Anterior cingulate cortex (tissue), 58 donors: ENCODE measurements around the gene TTR.

Source experiments
- DNase-seq, 58 donors: peaks; one replicate each; lab custom pipeline; 2025; lab: John Stamatoyannopoulos, UW

TTR gene

DNA sequence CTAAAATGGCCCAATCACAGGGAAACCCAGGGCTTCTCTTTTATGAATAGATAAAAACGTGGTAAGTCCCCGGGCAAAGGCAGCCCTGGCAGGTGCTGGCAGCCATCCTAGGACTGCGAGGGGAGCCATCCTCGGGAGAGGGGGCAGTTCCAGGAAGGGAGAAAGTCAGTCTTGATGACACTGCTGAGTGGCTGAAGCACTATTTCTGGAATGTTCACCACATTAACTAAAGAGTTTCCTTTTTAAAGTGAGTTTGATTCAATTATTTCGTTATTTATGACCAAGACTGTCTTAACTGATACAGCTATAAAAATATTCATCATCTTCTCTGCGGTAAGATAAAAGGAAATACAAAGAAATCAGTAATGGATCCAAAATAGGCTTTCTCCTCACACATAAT lies 20.4 kb downstream of the TTR start:
- no peak for DNase-seq

- no peak for DNase-seq
Measured at GRCh38 chr18:31614044-31614443, 22.4 kb downstream of the TTR start.

GRCh38 chr18:31616586-31616985 lies 24.9 kb downstream of the TTR start:
- no peak for DNase-seq

DNA sequence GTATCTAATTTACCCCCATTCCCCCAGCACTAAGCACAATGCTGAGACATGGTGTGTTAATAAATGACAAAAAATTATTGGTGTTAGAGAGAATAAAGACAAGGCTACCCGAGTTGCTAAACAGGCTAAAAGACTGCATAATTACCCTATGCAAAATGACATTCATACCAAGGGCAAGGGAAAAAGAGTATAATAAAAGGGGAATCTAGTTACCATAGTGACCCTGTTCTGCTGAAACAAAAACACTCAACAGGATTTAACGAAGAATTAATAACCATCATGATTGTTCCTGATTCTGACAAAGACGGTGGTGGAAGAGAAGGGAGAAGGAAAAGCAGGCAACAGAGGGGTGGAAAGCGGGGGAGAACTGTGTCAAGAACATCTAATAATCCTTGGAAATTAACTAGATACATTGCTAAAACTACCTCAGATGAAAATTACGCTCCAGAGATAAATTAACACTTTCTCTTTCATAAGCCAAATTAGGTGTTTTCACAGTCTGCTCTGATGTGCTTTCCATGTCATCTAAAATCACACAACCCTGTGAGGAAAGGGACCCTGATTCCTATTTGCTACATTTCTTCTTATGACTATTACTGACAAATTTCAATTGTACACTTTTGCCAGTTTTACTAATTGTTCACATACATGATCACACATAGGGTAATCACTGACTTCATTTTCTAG lies 25.5 kb downstream of the TTR start:
- DNase-seq, result no peak

DNA sequence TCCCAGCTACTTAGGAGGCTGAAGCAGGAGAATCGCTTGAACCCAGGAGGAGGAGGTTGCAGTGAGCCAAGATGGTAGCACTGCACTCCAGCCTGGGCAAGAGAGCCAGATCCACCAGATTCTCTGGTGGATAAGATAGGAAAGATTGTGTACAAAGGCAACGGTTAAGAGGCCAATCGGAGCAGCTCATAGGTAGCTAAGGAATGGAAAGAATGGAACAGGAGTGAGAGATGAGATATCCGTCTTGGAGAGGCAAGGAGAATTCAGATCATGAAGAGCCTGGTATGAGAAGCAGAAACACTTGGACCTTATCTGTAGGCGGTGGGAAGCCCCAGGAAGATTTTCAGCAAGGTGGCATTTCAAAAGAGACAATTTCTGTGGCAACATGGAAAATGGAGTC lies 27.1 kb downstream of the TTR start:
- DNase-seq, result no peak

- DNase-seq, result no peak
Measured at GRCh38 chr18:31619291-31619690, 27.6 kb downstream of the TTR start.

DNA sequence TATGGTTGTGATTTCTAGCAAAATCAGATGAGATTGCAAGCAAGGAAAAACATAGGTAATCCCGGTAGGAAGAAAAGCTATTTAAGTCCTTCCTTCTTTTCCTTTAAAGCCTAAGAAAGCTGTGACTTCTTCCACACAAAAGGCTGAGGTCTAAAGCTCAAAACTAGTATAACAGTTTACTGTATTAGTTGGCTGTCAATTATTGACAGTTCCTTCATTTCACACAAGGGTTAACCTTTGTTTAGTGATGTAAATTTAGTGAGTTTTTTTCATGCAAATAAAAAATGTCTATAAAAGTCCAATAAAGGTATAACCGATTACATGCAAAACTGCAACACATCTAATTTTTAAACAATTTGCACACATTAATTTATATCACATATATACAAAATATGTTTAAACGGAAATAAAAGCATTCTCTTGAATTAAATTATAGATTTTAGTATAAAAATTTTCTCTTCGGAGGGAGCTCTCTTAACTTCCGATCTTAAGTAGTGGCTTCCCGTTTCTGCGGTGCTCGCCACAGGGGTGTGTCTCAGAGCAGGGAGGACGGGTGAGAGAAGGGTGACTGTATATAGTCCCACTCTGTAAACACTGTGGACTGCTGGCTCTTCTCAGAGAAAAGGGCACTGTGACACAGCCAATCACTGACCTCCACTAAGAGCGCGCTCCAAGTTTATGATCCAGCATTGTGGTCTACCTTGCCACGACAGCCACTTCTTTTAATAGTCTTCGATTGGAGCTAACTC lies 33.4 kb downstream of the TTR start:
- DNase-seq, result no peak

DNA sequence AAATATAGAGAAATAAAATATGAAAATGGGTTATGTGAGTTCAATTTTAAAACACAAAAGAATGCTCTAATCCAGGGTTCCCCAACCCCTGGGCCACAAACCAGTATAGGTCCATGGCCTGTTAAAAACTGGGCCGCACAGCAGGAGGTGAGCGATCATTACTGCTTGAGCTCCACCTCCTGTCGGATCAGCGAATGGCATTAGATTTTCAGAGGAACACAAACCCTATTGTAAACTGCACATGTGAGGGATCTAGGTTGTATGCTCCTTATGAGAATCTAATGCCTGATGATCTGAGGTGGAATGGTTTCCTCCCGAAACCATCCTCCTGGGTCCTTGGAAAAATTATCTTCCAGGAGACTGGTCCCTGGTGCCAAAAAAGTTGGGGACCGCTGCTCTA lies 34.7 kb downstream of the TTR start:
- DNase-seq, result no peak

- no peak for DNase-seq
Measured at GRCh38 chr18:31630549-31630948, 38.9 kb downstream of the TTR start.

- DNase-seq, result no peak
Measured at GRCh38 chr18:31631526-31631925, 39.8 kb downstream of the TTR start.

GRCh38 chr18:31632356-31632755 lies 40.7 kb downstream of the TTR start:
- no peak for DNase-seq

GRCh38 chr18:31633392-31634330 lies 42.0 kb downstream of the TTR start:
- DNase-seq, result no peak

- no peak for DNase-seq
Measured at GRCh38 chr18:31634331-31634713, 42.6 kb downstream of the TTR start.

DNA sequence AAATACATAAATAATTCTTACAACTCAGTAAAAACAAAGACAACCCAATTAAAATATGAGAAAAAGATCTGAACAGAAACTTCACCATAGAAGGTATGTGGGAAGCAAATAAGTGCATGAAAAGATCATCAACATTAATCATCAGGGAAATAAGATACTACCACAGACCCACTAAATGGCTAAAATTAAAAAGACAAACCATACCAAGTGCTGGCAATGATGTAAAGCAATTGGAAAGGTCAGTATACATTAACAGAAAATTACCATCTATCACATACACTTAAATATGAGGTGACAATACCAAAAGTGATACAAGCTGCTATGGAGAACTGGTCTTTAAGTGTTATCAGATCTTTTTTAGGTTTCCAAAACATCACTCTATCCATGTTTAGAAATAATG lies 44.7 kb downstream of the TTR start:
- DNase-seq, result no peak

- DNase-seq, result no peak
Measured at GRCh38 chr18:31637445-31637844, 45.8 kb downstream of the TTR start.

DNA sequence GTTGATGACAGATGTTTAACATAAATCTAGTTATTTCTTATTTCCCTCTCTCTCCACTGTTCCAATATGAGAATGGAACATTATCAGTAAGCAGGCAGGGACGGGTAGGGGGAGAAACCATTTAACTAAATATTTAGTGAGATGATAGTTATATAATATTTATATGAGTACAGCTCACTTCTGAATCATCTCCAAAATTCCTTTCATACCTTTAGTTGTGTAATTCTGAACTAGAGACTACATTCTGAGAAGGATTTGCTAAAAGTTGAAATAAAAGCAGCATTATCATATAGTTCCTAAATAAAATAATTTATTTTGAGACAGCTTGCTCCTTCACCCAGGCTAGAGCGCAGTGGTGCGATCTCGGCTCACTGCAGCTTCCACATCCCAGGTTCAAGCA lies 51.3 kb downstream of the TTR start:
- DNase-seq, result no peak

GRCh38 chr18:31645411-31645810 lies 53.7 kb downstream of the TTR start:
- no peak for DNase-seq

- DNase-seq, result no peak
Measured at GRCh38 chr18:31646332-31647126, 54.9 kb downstream of the TTR start.

DNA sequence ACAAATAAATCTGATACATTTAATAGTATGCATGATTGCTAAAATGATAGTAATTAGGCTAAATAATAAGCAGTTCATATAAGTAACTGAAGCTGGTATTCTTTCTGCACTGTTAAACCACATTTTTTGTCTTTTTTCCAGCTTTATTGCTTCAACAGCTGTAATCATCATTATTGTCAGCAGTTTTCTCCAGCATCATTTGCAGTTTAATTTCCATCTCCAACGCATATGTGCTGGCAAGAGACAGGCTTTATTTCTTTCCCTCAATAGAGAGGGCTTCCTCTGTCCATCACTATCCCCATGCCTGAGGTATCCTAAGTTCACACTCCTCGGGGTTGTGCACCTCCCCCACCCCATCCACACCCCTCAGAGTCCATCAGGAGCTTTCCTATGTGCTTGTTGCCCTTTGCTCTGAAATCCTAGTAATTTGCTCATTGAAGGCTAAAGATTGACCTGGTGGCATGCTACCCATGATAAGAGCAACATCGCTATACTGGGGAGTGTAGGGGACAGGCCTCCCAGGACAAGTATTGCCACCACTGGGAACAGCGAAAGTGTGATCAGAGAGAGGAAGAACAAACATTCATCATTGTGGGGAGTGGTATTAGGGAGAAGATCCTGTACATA lies 55.6 kb downstream of the TTR start:
- no peak for DNase-seq
